Astrocyte of the cerebellum (primary cell): Measurements from ENCODE around the gene CCDC183.
"Not testable (repeated sequence)": the region's sequence is repeated elsewhere in the genome, so short reads cannot be mapped to it uniquely, and the experiment has no call there.

ENCODE experiments used
- DNase-seq: peaks from one replicate; pipeline ENCODE4 v3.0.0-alpha.2; 2011; ENCODE audit warnings: low read depth
- H3K4me3 ChIP-seq: 2 replicates; pipeline ENCODE4 v1.5.1; 2011; ENCODE audit warnings: mild to moderate bottlenecking, low read depth, low read length, moderate library complexity
- CTCF ChIP-seq: IDR thresholded peaks from 2 replicates; pipeline ENCODE4 v1.5.1; 2012; ENCODE audit warnings: low read length, low read depth, moderate library complexity, mild to moderate bottlenecking; ENCODE audit errors: missing control alignments
- in situ Hi-C: cut with HindIII; loops from 2 replicates; pipeline ENCODE4 v1.10.0; 2017; ENCODE audit warnings: low sequenced_read_pairs

The CCDC183 gene

DNA sequence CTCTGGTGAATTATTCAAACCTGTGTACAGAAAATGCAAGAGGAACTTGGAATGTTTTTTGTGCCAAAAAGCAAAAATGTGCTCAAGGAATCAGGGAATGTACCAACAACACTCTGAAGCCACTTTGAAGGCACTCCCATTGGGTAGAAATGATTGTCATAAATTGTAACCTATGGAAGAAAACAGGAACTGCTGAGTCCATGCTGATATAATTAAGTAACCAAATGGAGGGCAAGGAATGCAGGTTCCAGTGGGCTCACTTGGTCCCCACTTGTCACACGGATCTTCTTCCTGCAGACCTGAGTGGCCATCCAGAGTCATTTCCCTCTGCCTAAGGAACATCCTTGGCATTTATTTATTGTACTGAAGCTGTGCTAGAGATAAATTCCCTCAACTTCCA, 44.9 kb upstream of the CCDC183 start:
- DNase-seq, result no peak
- in situ Hi-C loops, result no loop called here
- H3K4me3 ChIP-seq, result no peak overlapping the region
- no peak for TF ChIP-seq CTCF

- in situ Hi-C loops, result no loop called here
- TF ChIP-seq CTCF, result no peak
- DNase-seq, result no peak
- no peak overlapping the region for H3K4me3 ChIP-seq
Observed at GRCh38 chr9:136751814-136752213, 44.3 kb upstream of the CCDC183 start.

DNA sequence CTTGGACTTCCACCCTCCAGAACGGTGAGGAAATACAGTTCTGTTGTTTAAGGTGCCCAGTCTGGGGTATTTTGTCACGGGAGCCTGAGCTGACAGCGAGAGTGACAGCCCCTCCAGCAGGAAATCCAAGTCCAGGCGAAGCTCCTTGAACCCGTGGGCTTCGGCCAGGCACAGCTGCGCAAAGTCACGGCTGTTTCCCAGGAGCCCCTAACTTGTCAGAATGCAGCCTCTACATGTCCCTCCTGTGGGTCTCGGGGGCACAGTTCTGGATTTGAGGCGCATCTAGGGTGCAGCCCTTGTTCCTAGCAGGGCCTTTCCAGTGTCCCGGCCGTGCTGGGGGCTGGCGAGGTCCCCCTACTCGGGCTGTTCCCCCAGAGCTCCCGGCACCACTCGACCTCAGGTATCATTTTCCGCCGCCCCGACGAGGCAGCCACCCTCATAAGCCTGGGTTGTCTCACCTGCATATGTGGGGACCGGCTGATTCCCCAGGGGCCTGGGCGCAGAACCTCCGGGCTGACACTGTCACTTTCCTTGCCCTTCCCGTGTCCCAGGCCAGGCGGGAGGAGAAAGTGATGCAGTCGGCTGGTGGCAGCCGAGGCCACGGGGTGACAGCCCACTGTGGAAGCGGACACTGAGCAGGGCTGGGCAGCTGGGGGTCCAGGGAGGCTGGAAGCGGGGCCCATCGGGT, 42.6 kb upstream of the CCDC183 start:
- no peak for DNase-seq
- TF ChIP-seq CTCF, result no peak
- in situ Hi-C loops, result no loop called here
- H3K4me3 ChIP-seq, result no peak overlapping the region

GRCh38 chr9:136754059-136754572, 42.0 kb upstream of the CCDC183 start:
- DNase-seq, result no peak
- in situ Hi-C loops, result no loop called here
- no peak for TF ChIP-seq CTCF
- H3K4me3 ChIP-seq, result no peak overlapping the region

DNA sequence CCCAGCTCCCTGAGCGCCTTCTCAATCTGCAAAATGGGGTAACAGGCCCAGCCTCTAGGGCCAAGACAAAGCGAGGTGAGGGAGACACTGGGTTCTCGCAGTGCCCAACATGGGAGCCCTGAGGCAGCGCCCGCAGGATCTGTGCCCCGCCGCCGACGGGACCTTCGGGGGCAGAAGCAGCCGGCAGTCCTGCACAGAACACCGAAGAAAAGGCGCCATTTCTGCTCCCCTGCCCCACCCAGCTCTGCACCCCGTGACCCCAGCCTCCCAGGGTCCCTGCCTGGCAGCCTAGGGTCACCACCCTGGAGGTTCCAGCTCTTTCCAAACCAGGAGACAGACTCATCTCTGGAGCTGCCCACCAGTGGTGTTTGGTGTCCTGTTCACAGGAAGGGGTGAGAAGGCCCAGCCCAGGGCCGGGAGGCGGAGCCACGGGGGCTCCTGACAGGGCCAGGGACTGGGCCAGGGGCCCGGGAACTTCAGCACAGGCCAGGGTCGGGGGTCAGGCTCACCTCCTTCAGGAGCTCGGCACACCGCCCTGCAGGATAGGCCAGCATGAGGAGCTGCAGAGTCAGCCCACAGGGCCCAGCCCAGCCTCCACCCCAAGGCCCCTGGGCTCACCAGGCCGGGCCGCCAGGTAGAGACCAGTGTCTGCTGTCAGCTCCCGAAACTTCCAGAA, 41.4 kb upstream of the CCDC183 start:
- DNase-seq, result no peak
- TF ChIP-seq CTCF, result no peak
- in situ Hi-C loops, result no loop called here
- no peak overlapping the region for H3K4me3 ChIP-seq

DNA sequence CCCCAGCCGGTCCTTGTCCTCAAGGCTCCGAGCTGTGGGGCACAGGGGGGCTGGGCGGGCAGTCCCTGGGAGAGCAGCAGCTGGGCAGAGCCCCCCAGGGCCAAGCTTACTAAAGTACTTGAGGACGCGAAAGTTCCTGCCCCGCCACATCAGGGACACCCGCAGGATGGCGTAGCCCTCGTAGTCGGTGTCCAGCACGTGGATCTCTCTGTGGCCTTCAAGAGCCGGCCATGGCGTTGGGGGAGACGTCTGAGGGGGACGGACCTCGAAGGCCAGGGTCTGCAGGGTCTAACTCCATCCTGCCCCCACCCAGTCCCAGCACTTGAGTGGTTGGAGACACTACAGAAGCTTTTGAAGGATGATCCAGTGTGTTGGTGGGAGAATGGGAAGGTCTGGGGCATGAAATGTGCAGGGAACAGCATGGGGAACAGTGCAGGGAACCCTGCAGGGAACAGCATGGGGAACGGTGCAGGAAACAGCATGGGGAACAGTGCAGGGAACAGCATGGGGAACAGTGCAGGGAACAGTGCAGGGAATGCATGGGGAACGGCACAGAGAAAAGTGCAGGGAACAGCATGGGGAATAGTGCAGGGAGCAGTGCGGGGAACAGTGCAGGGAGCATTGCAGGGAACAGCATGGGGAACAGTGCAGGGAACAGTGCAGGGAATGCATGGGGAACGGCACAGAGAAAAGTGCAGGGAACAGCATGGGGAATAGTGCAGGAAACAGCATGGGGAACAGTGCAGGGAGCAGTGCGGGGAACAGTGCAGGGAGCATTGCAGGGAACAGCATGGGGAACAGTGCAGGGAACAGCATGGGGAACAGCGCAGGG, 40.6 kb upstream of the CCDC183 start:
- in situ Hi-C loops, H3K4me3 ChIP-seq, DNase-seq: not testable (repeated sequence)
